IMR-90 (cell line): ENCODE results near the gene ZNF219. TPM values are rescaled to one million over a fixed set of nuclear protein-coding genes. Genes with fewer than 3 reads are reported as not detected.

ENCODE experiments used
- ATAC-seq: fragments of 200-7000 bp; cut with Tn5 transposase; 2 replicates; pipeline ENCODE4 v1.9.1; 2020; ENCODE audit warnings: low read depth, mild to moderate bottlenecking, moderate library complexity
- BruUV-seq: library from RNA; stranded (reverse); fragments of 400-500 nt; replicated peaks from 2 replicates; lab custom pipeline; 2021; lab: Mats Ljungman, UMichigan
- CTCF ChIA-PET: fragments of 300-600 bp; formaldehyde crosslinking; extraction: SDS; loops from one replicate; lab custom pipeline; 2021; ENCODE audit warnings: antibody characterized with exemption; lab: Yijun Ruan, JAX
- POLR2A ChIA-PET: fragments of 300-600 bp; sonication (Branson Sonifier 250); formaldehyde crosslinking; loops from one replicate; lab custom pipeline; 2022; ENCODE audit warnings: antibody characterized with exemption; ENCODE audit not compliant: unreplicated experiment; lab: Charles Lee
- DNase-seq: peaks from one replicate; pipeline ENCODE4 v3.0.0; 2013
- H2AFZ ChIP-seq: replicated peaks from 2 replicates; pipeline ENCODE3; 2013; ENCODE audit warnings: low read length, mild to moderate bottlenecking; ENCODE audit not compliant: poor library complexity
- H2AK5ac ChIP-seq: 2 replicates; pipeline ENCODE4 v1.6.1; 2013; ENCODE audit warnings: low read depth, low read length, inconsistent platforms
- H2AK9ac ChIP-seq: replicated peaks from 2 replicates; pipeline ENCODE3; 2013; ENCODE audit warnings: mild to moderate bottlenecking, low read depth, low read length, moderate library complexity; ENCODE audit not compliant: poor library complexity
- H2BK120ac ChIP-seq: 2 replicates; pipeline ENCODE4 v1.6.1; 2013; ENCODE audit warnings: low read depth, low read length, inconsistent platforms
- H2BK15ac ChIP-seq: 3 replicates; pipeline ENCODE4 v1.6.1; 2013; ENCODE audit warnings: low read depth, low read length, inconsistent platforms
- H2BK20ac ChIP-seq: 2 replicates; pipeline ENCODE4 v1.6.1; 2013; ENCODE audit warnings: low read depth, mild to moderate bottlenecking, inconsistent platforms, low read length, moderate library complexity
- H2BK5ac ChIP-seq: 2 replicates; pipeline ENCODE4 v1.6.1; 2013; ENCODE audit warnings: mild to moderate bottlenecking, low read depth, low read length, inconsistent platforms; ENCODE audit not compliant: poor library complexity, severe bottlenecking
- H3K14ac ChIP-seq: replicated peaks from 2 replicates; pipeline ENCODE4 v1.6.1; 2013; ENCODE audit warnings: low read depth, low read length, inconsistent platforms
- H3K18ac ChIP-seq: 2 replicates; pipeline ENCODE4 v1.6.1; 2013; ENCODE audit warnings: low read depth, low read length, control low read depth
- H3K23ac ChIP-seq: 2 replicates; pipeline ENCODE4 v1.6.1; 2013; ENCODE audit warnings: low read depth, low read length, inconsistent platforms
- H3K27ac ChIP-seq: 2 replicates; pipeline ENCODE4 v1.5.1; 2013; ENCODE audit warnings: mild to moderate bottlenecking, control low read depth, low read length; ENCODE audit not compliant: insufficient read depth
- H3K27me3 ChIP-seq: 2 replicates; pipeline ENCODE4 v1.6.1; 2013; ENCODE audit warnings: low read length; ENCODE audit not compliant: control insufficient read depth, insufficient read depth
- H3K36me3 ChIP-seq: 2 replicates; pipeline ENCODE4 v1.6.1; 2013; ENCODE audit warnings: low read length, mixed read lengths; ENCODE audit not compliant: control insufficient read depth, insufficient read depth
- H3K4ac ChIP-seq: 2 replicates; pipeline ENCODE4 v1.6.1; 2013; ENCODE audit warnings: low read depth, low read length, inconsistent platforms
- H3K4me1 ChIP-seq: 2 replicates; pipeline ENCODE4 v1.6.1; 2013; ENCODE audit warnings: low read length, mixed read lengths; ENCODE audit not compliant: control insufficient read depth, insufficient read depth
- H3K4me2 ChIP-seq: 2 replicates; pipeline ENCODE4 v1.6.1; 2013; ENCODE audit warnings: low read depth, mild to moderate bottlenecking, control low read depth, low read length, moderate library complexity
- H3K4me3 ChIP-seq: 2 replicates; pipeline ENCODE4 v1.5.1; 2013; ENCODE audit warnings: low read depth, mild to moderate bottlenecking, control low read depth, low read length, moderate library complexity; ENCODE audit not compliant: insufficient read depth
- H3K56ac ChIP-seq: 2 replicates; pipeline ENCODE4 v1.6.1; 2013; ENCODE audit warnings: low read length, inconsistent platforms; ENCODE audit not compliant: insufficient read depth; ENCODE audit errors: extremely low read depth
- H3K79me1 ChIP-seq, 2 experiments: 2 replicates each; pipeline ENCODE4 v1.6.1; 2013; ENCODE audit warnings: low read length in 2 of 2, inconsistent platforms in 1 of 2, low read depth in 1 of 2
- H3K9ac ChIP-seq: 2 replicates; pipeline ENCODE4 v1.6.1; 2013; ENCODE audit warnings: low read depth, low read length, control low read depth
- H3K9me1 ChIP-seq: 2 replicates; pipeline ENCODE4 v1.6.1; 2013; ENCODE audit warnings: low read length, inconsistent platforms; ENCODE audit not compliant: insufficient read depth
- H3K9me3 ChIP-seq: 2 replicates; pipeline ENCODE4 v1.6.1; 2013; ENCODE audit warnings: low read length; ENCODE audit not compliant: control insufficient read depth, insufficient read depth
- H4K20me1 ChIP-seq: 2 replicates; pipeline ENCODE4 v1.6.1; 2013; ENCODE audit warnings: low read length, inconsistent platforms; ENCODE audit not compliant: insufficient read depth
- H4K5ac ChIP-seq: 2 replicates; pipeline ENCODE4 v1.6.1; 2013; ENCODE audit warnings: mild to moderate bottlenecking, low read depth, low read length, control low read depth
- H4K8ac ChIP-seq, 2 experiments: 2 replicates each; pipeline ENCODE4 v1.6.1; 2013; ENCODE audit warnings: low read depth in 2 of 2, low read length in 2 of 2, control low read depth in 1 of 2, inconsistent platforms in 1 of 2
- H4K91ac ChIP-seq: 2 replicates; pipeline ENCODE4 v1.6.1; 2013; ENCODE audit warnings: low read depth, low read length, inconsistent platforms; ENCODE audit not compliant: insufficient read depth
- BHLHE40 ChIP-seq: fragments of 150-350 bp; IDR thresholded peaks from 2 replicates; pipeline ENCODE4 v1.6.1; 2016; ENCODE audit warnings: mild to moderate bottlenecking, low read depth, low read length
- CEBPB ChIP-seq: IDR thresholded peaks from 2 replicates; pipeline ENCODE4 v1.6.1; 2012; ENCODE audit warnings: low read depth, low read length, improper control_type of control experiment
- CHD1 ChIP-seq: IDR thresholded peaks from 2 replicates; pipeline ENCODE4 v1.6.1; 2012; ENCODE audit warnings: low read depth, low read length, improper control_type of control experiment
- CTCF ChIP-seq: conservative IDR thresholded peaks from 2 replicates; pipeline ENCODE4 v1.5.1; 2012; ENCODE audit warnings: mild to moderate bottlenecking, low read depth, low read length, improper control_type of control experiment
- ELK1 ChIP-seq: fragments of 150-350 bp; IDR thresholded peaks from 2 replicates; pipeline ENCODE4 v1.6.1; 2016; ENCODE audit warnings: low read depth, mild to moderate bottlenecking, low read length, moderate library complexity, borderline replicate concordance
- FOS ChIP-seq: fragments of 150-350 bp; IDR thresholded peaks from 2 replicates; pipeline ENCODE4 v1.6.1; 2016; ENCODE audit warnings: low read depth, low read length
- MAFK ChIP-seq: IDR thresholded peaks from 2 replicates; pipeline ENCODE4 v1.6.1; 2012; ENCODE audit warnings: low read depth, low read length, improper control_type of control experiment
- MAZ ChIP-seq: IDR thresholded peaks from 2 replicates; pipeline ENCODE4 v1.6.1; 2012; ENCODE audit warnings: low read depth, mild to moderate bottlenecking, low read length, improper control_type of control experiment, moderate library complexity, borderline replicate concordance
- MXI1 ChIP-seq: IDR thresholded peaks from 2 replicates; pipeline ENCODE4 v1.6.1; 2012; ENCODE audit warnings: low read depth, mild to moderate bottlenecking, low read length, moderate library complexity, borderline replicate concordance
- NFE2L2 ChIP-seq: fragments of 150-350 bp; IDR thresholded peaks from 2 replicates; pipeline ENCODE4 v1.6.1; 2016; ENCODE audit warnings: low read depth, mild to moderate bottlenecking, low read length
- POLR2A ChIP-seq: IDR thresholded peaks from 2 replicates; pipeline ENCODE4 v1.6.1; 2012; ENCODE audit warnings: mild to moderate bottlenecking, low read depth, low read length
- RAD21 ChIP-seq: IDR thresholded peaks from 2 replicates; pipeline ENCODE4 v1.6.1; 2012; ENCODE audit warnings: low read length, improper control_type of control experiment
- RCOR1 ChIP-seq: IDR thresholded peaks from 2 replicates; pipeline ENCODE4 v1.6.1; 2012; ENCODE audit warnings: mild to moderate bottlenecking, low read length, improper control_type of control experiment; ENCODE audit not compliant: insufficient replicate concordance
- RFX5 ChIP-seq: IDR thresholded peaks from 2 replicates; pipeline ENCODE4 v1.8.0; 2012; ENCODE audit warnings: low read depth, mild to moderate bottlenecking, low read length, moderate library complexity
- SMC3 ChIP-seq: fragments of 150-350 bp; IDR thresholded peaks from 2 replicates; pipeline ENCODE4 v1.6.1; 2016; ENCODE audit warnings: low read depth, mild to moderate bottlenecking, antibody characterized with exemption, low read length, moderate library complexity
- WGBS, 2 experiments: methylation state at CpG; one replicate each; pipeline versions ENCODE4 v1.1.5 to v1.1.7; 2013; ENCODE audit warnings: missing lambda C conversion rate in 2 of 2; ENCODE audit not compliant: insufficient read length in 1 of 2; ENCODE audit errors: extremely low coverage in 2 of 2; 5-methylcytosine and 5-hydroxymethylcytosine counted together
- dilution Hi-C: fragments of 300-500 bp; cut with HindIII; formaldehyde crosslinking; loops from one replicate; pipeline ENCODE4 v1.14.3; 2018; ENCODE audit warnings: low sequenced_read_pairs; ENCODE audit not compliant: unreplicated experiment
- in situ Hi-C: fragments of 300-500 bp; cut with MboI; formaldehyde crosslinking; loops from 3 replicates; pipeline ENCODE4 v1.14.3; 2019; ENCODE audit warnings: low sequenced_read_pairs, inconsistent platforms, mixed read lengths
- intact Hi-C: fragments of 100-400 bp; cut with micrococcal nuclease; formaldehyde crosslinking; loops from 2 replicates; pipeline ENCODE4 v1.10.0; 2022
- polyA plus RNA-seq, 3 experiments: library from polyadenylated mRNA; depleted of rRNA; stranded (reverse); fragments of >200 nt; gene quantifications; 2 replicates each; pipeline ENCODE4 v1.2.3, GENCODE V29; 2012; ENCODE audit warnings: low replicate concordance in 1 of 3
- total RNA-seq: library from RNA; depleted of rRNA; stranded (reverse); fragments of >200 nt; gene quantifications from 2 replicates; pipeline ENCODE4 v1.2.3, GENCODE V29; 2012
- TF ChIP-seq, protein P1 (sequence below): fragments of 150-350 bp; IDR thresholded peaks from 2 replicates; pipeline ENCODE4 v1.6.1; 2017; ENCODE audit warnings: mild to moderate bottlenecking, antibody characterized with exemption, low read length, low read depth

The ZNF219 gene
- total and polyA plus RNA-seq, 2 of the 4 experiments (the other 2 are of a cell fraction), result 0.90 to 3.8 TPM

DNA sequence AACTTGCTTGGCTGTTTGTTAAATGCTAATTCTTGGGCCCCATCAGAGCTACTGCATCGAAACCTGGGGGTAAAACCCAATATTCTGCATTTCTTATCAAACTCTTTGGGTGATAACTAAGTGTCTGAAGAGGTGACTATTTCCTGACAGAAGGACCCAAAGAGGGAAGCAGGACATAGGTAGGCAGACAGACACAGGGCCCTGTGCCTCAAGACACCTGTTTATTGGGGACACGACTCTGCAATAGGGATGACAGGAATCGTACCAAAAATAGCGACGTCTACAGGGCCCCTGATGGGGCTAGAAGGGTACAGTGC lies 8.6 kb downstream of the ZNF219 start:
- no peak for ATAC-seq
- in situ Hi-C loops, result loop anchor here (25.0 kb wide), 2 partner anchors 628 to 753 kb away; partner anchors contain the start of genes APEX1, CCNB1IP1, OSGEP and PARP2
- BruUV-seq, result no TSS peak
- TF ChIP-seq RCOR1, result no peak
- no peak for TF ChIP-seq MAFK
- TF ChIP-seq SMC3, result no peak
- no peak for TF ChIP-seq NFE2L2
- no peak for TF ChIP-seq RFX5
- TF ChIP-seq MXI1, result no peak
- TF ChIP-seq RAD21, result no peak
- no peak for TF ChIP-seq ELK1
- TF ChIP-seq FOS, result no peak
- TF ChIP-seq POLR2A, result no peak
- no peak for TF ChIP-seq BHLHE40
- no peak for TF ChIP-seq CEBPB
- no peak for TF ChIP-seq MAZ
- TF ChIP-seq, protein P1, sequence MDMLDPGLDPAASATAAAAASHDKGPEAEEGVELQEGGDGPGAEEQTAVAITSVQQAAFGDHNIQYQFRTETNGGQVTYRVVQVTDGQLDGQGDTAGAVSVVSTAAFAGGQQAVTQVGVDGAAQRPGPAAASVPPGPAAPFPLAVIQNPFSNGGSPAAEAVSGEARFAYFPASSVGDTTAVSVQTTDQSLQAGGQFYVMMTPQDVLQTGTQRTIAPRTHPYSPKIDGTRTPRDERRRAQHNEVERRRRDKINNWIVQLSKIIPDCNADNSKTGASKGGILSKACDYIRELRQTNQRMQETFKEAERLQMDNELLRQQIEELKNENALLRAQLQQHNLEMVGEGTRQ, result no peak
- TF ChIP-seq CTCF, result no peak
- no peak for TF ChIP-seq CHD1
- dilution Hi-C loops, result no loop called here
- H2AK5ac ChIP-seq, result no peak overlapping the region
- no peak overlapping the region for H3K56ac ChIP-seq
- H4K91ac ChIP-seq, result no peak overlapping the region
- H2BK20ac ChIP-seq, result no peak overlapping the region
- DNase-seq, result no peak
- H2AFZ ChIP-seq, result no peak overlapping the region
- peaks cover 6% of the 10 kb centered on the region for H4K20me1 ChIP-seq
- no peak overlapping the region for H2AK9ac ChIP-seq
- H3K9me1 ChIP-seq, result peaks cover 6% of the 10 kb centered on the region; the same call in 1 of the 2 replicates
- 85% methylated on average over 4 of the region's 5 CpGs; no CpG with 5 or more reads in 1 of the 2 experiments for WGBS, 2 experiments
- H3K4me2 ChIP-seq, result no peak overlapping the region
- no peaks in the 10 kb centered on the region for H3K27me3 ChIP-seq
- ChIA-PET POLR2A (no interaction called here), CTCF (interaction anchor here (0.7 to 2.5 kb wide), 4 partner anchors 14 to 75 kb away, joined by 3 to 10 read pairs (median 4); partner anchors contain the start of gene ARHGEF40)
- H2BK15ac ChIP-seq, result no peak overlapping the region
- H3K14ac ChIP-seq, result no peak overlapping the region
- no peak overlapping the region for H3K4me3 ChIP-seq
- H4K8ac ChIP-seq, result no peak overlapping the region
- H3K79me1 ChIP-seq, result peaks cover 3 to 12% of the 10 kb centered on the region in 2 experiments; a peak in 2 of 4 replicates
- H3K27ac ChIP-seq, result no peak overlapping the region
- peaks cover 17% of the 10 kb centered on the region for H3K4me1 ChIP-seq
- no peak overlapping the region for H3K9ac ChIP-seq
- peaks cover 37% of the 10 kb centered on the region for H3K36me3 ChIP-seq
- no peak overlapping the region for H3K18ac ChIP-seq
- no peak overlapping the region for H2BK5ac ChIP-seq
- H4K5ac ChIP-seq, result no peak overlapping the region
- no peak overlapping the region for H3K4ac ChIP-seq
- intact Hi-C loops, result no loop called here
- H3K23ac ChIP-seq, result no peak overlapping the region
- H2BK120ac ChIP-seq, result no peak overlapping the region
- H3K9me3 ChIP-seq, result no peaks in the 10 kb centered on the region
